Ishikawa (cell line): ENCODE results near the gene PDIK1L.

Source experiments
- CEBPB ChIP-seq: IDR thresholded peaks from 2 replicates; pipeline ENCODE4 v1.6.1; 2012
- CREB1 ChIP-seq: IDR thresholded peaks from 2 replicates; pipeline ENCODE4 v1.6.1; 2012; ENCODE audit warnings: low read depth
- EGR1 ChIP-seq: IDR thresholded peaks from 2 replicates; pipeline ENCODE4 v1.6.1; 2012
- EP300 ChIP-seq: IDR thresholded peaks from 2 replicates; pipeline ENCODE4 v1.6.1; 2012; ENCODE audit warnings: borderline replicate concordance
- FOXM1 ChIP-seq: IDR thresholded peaks from 2 replicates; pipeline ENCODE4 v1.6.1; 2012; ENCODE audit warnings: low read depth, borderline replicate concordance
- MAX ChIP-seq: IDR thresholded peaks from 2 replicates; pipeline ENCODE4 v1.6.1; 2012
- NFIC ChIP-seq: IDR thresholded peaks from 2 replicates; pipeline ENCODE4 v1.6.1; 2012
- RAD21 ChIP-seq: IDR thresholded peaks from 2 replicates; pipeline ENCODE4 v1.6.1; 2012; ENCODE audit warnings: low read depth
- TAF1 ChIP-seq: IDR thresholded peaks from 2 replicates; pipeline ENCODE4 v1.6.1; 2012; ENCODE audit warnings: low read depth, mild to moderate bottlenecking
- TCF12 ChIP-seq: IDR thresholded peaks from 2 replicates; pipeline ENCODE4 v1.6.1; 2012; ENCODE audit warnings: low read depth
- TEAD4 ChIP-seq: IDR thresholded peaks from 2 replicates; pipeline ENCODE4 v1.6.1; 2012
- YY1 ChIP-seq: IDR thresholded peaks from 2 replicates; pipeline ENCODE4 v1.6.1; 2012; ENCODE audit warnings: low read depth
- ZBTB7A ChIP-seq: IDR thresholded peaks from 2 replicates; pipeline ENCODE4 v1.6.1; 2012; ENCODE audit warnings: low read depth
- TF ChIP-seq, protein P1 (sequence below): IDR thresholded peaks from 2 replicates; pipeline ENCODE4 v1.6.1; 2012; ENCODE audit warnings: low read depth, mild to moderate bottlenecking
- TF ChIP-seq, protein P2 (sequence below): IDR thresholded peaks from 2 replicates; pipeline ENCODE4 v1.6.1; 2012

The PDIK1L gene

GRCh38 chr1:26126321-26127084 lies 14.9 kb downstream of the PDIK1L start:
- TF ChIP-seq TAF1 (no peak), FOXM1 (peak; percentile 96), ZBTB7A (no peak), CEBPB (peak; percentile 71), YY1 (no peak), CREB1 (no peak), TCF12 (0 out of 2 replicates have a peak, but pooled peaks have one; percentile 14)
- TF ChIP-seq, protein P1, sequence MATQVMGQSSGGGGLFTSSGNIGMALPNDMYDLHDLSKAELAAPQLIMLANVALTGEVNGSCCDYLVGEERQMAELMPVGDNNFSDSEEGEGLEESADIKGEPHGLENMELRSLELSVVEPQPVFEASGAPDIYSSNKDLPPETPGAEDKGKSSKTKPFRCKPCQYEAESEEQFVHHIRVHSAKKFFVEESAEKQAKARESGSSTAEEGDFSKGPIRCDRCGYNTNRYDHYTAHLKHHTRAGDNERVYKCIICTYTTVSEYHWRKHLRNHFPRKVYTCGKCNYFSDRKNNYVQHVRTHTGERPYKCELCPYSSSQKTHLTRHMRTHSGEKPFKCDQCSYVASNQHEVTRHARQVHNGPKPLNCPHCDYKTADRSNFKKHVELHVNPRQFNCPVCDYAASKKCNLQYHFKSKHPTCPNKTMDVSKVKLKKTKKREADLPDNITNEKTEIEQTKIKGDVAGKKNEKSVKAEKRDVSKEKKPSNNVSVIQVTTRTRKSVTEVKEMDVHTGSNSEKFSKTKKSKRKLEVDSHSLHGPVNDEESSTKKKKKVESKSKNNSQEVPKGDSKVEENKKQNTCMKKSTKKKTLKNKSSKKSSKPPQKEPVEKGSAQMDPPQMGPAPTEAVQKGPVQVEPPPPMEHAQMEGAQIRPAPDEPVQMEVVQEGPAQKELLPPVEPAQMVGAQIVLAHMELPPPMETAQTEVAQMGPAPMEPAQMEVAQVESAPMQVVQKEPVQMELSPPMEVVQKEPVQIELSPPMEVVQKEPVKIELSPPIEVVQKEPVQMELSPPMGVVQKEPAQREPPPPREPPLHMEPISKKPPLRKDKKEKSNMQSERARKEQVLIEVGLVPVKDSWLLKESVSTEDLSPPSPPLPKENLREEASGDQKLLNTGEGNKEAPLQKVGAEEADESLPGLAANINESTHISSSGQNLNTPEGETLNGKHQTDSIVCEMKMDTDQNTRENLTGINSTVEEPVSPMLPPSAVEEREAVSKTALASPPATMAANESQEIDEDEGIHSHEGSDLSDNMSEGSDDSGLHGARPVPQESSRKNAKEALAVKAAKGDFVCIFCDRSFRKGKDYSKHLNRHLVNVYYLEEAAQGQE, result no peak
- TF ChIP-seq, protein P2, sequence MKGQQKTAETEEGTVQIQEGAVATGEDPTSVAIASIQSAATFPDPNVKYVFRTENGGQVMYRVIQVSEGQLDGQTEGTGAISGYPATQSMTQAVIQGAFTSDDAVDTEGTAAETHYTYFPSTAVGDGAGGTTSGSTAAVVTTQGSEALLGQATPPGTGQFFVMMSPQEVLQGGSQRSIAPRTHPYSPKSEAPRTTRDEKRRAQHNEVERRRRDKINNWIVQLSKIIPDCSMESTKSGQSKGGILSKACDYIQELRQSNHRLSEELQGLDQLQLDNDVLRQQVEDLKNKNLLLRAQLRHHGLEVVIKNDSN, result no peak

GRCh38 chr1:26127235-26128163 lies 15.9 kb downstream of the PDIK1L start:
- TF ChIP-seq MAX (no peak), EP300 (no peak), FOXM1 (no peak), CEBPB (no peak), TAF1 (no peak), NFIC (no peak), TEAD4 (no peak), RAD21 (no peak), TCF12 (no peak), CREB1 (no peak), YY1 (no peak), ZBTB7A (no peak), EGR1 (no peak)
- TF ChIP-seq, protein P2, result no peak
- TF ChIP-seq, protein P1, result no peak

GRCh38 chr1:26129778-26130177 lies 18.2 kb downstream of the PDIK1L start:
- TF ChIP-seq, protein P2, result no peak
- TF ChIP-seq EGR1 (no peak), YY1 (no peak), CEBPB (no peak), TAF1 (no peak), NFIC (no peak), EP300 (no peak), TEAD4 (no peak), ZBTB7A (no peak), FOXM1 (no peak), RAD21 (no peak), CREB1 (no peak), TCF12 (no peak), MAX (no peak)
- TF ChIP-seq, protein P1, result no peak
